Neural progenitor cell (in vitro differentiated cells): ENCODE measurements around the gene SLC52A3. TPM values are rescaled to one million over a fixed set of nuclear protein-coding genes. Genes with fewer than 3 reads are reported as not detected.

Source experiments
- DNase-seq: peaks from one replicate; pipeline ENCODE4 v3.0.0-alpha.2; 2016; ENCODE audit warnings: low spot score
- H2AFZ ChIP-seq: fragments of 200-600 bp; sonication (generic); replicated peaks from 2 replicates; pipeline ENCODE4 v1.6.1; 2016; ENCODE audit warnings: antibody characterized with exemption
- H3F3A ChIP-seq: fragments of 200-600 bp; sonication (generic); 2 replicates; pipeline ENCODE4 v1.6.1; 2016; ENCODE audit warnings: antibody characterized with exemption, low read depth
- H3K27ac ChIP-seq: fragments of 200-600 bp; sonication (generic); 2 replicates; pipeline ENCODE4 v1.5.1; 2016; ENCODE audit warnings: mild to moderate bottlenecking
- H3K27me3 ChIP-seq: fragments of 200-600 bp; sonication (generic); 2 replicates; pipeline ENCODE4 v1.6.1; 2016; ENCODE audit warnings: mild to moderate bottlenecking, moderate library complexity
- H3K36me3 ChIP-seq: fragments of 200-600 bp; sonication (generic); 2 replicates; pipeline ENCODE4 v1.5.1; 2016
- H3K4me1 ChIP-seq: fragments of 200-600 bp; sonication (generic); 2 replicates; pipeline ENCODE4 v1.6.1; 2016; ENCODE audit warnings: mixed run types
- H3K4me2 ChIP-seq: fragments of 200-600 bp; sonication (generic); 2 replicates; pipeline ENCODE4 v1.6.1; 2016
- H3K4me3 ChIP-seq: fragments of 200-600 bp; sonication (generic); 2 replicates; pipeline ENCODE4 v1.5.1; 2016
- H3K79me2 ChIP-seq: fragments of 200-600 bp; sonication (generic); 2 replicates; pipeline ENCODE4 v1.6.1; 2016; ENCODE audit warnings: low read depth
- H3K9ac ChIP-seq: fragments of 200-600 bp; sonication (generic); 2 replicates; pipeline ENCODE4 v1.6.1; 2016
- H3K9me3 ChIP-seq: fragments of 200-600 bp; sonication (generic); 2 replicates; pipeline ENCODE4 v1.5.1; 2016; ENCODE audit warnings: low read depth
- H4K20me1 ChIP-seq: fragments of 200-600 bp; sonication (generic); 2 replicates; pipeline ENCODE4 v1.6.1; 2016; ENCODE audit warnings: low read depth
- H3K27ac Mint-ChIP-seq: 3 replicates; pipeline ENCODE4 v1.8.0; 2021; ENCODE audit warnings: mixed read lengths
- H3K27me3 Mint-ChIP-seq: 2 replicates; pipeline ENCODE4 v1.8.0; 2022; ENCODE audit warnings: low read depth, mild to moderate bottlenecking, inconsistent platforms, moderate library complexity, mixed read lengths; ENCODE audit not compliant: insufficient read depth
- H3K36me3 Mint-ChIP-seq: 3 replicates; pipeline ENCODE4 v1.8.0; 2021; ENCODE audit warnings: mixed read lengths
- H3K4me1 Mint-ChIP-seq: 3 replicates; pipeline ENCODE4 v1.8.0; 2021; ENCODE audit warnings: mixed read lengths
- H3K4me3 Mint-ChIP-seq: 3 replicates; pipeline ENCODE4 v1.8.0; 2021; ENCODE audit warnings: mild to moderate bottlenecking, moderate library complexity, mixed read lengths
- H3K9me3 Mint-ChIP-seq: 3 replicates; pipeline ENCODE4 v1.8.0; 2020; ENCODE audit warnings: mixed read lengths
- CTCF ChIP-seq: fragments of 200-600 bp; sonication (generic); IDR thresholded peaks from 2 replicates; pipeline ENCODE4 v1.5.1; 2017; ENCODE audit warnings: antibody characterized with exemption, mild to moderate bottlenecking
- EZH2 ChIP-seq: fragments of 200-600 bp; sonication (generic); IDR thresholded peaks from 2 replicates; pipeline ENCODE4 v1.6.1; 2017; ENCODE audit warnings: antibody characterized with exemption, mild to moderate bottlenecking, moderate library complexity
- EZH2phosphoT487 ChIP-seq: fragments of 200-600 bp; sonication (generic); IDR thresholded peaks from 2 replicates; pipeline ENCODE4 v1.6.1; 2017; ENCODE audit warnings: antibody characterized with exemption
- total RNA-seq: library from RNA; depleted of rRNA; stranded (reverse); fragments of >200 nt; gene quantifications from 2 replicates; pipeline ENCODE4 v1.2.3, GENCODE V29; 2015; ENCODE audit warnings: low replicate concordance

Gene SLC52A3
- total RNA-seq, 1 donor from 2014 or later, result not detected

GRCh38 chr20:721876-722275 is 46.4 kb downstream of the SLC52A3 start:
- H3K36me3 ChIP-seq, result no peaks in the 10 kb centered on the region
- no peaks in the 10 kb centered on the region for H4K20me1 ChIP-seq
- peaks cover 1% of the 10 kb centered on the region for H3F3A ChIP-seq
- no peaks in the 10 kb centered on the region for H3K9me3 ChIP-seq
- no peak overlapping the region for H2AFZ ChIP-seq
- peaks cover 5% of the 10 kb centered on the region for H3K4me1 ChIP-seq
- H3K4me2 ChIP-seq, result no peak overlapping the region
- TF ChIP-seq EZH2, result no peak
- no peak for TF ChIP-seq CTCF
- TF ChIP-seq EZH2phosphoT487, result no peak
- no peak for DNase-seq
- Mint-ChIP-seq H3K27ac (no peak overlapping the region), H3K4me1 (peaks cover 8% of the 10 kb centered on the region), H3K36me3 (no peaks in the 10 kb centered on the region), H3K4me3 (no peak overlapping the region), H3K27me3 (peaks cover 32% of the 10 kb centered on the region), H3K9me3 (no peaks in the 10 kb centered on the region)
- H3K4me3 ChIP-seq, result no peak overlapping the region
- H3K9ac ChIP-seq, result no peak overlapping the region
- H3K27me3 ChIP-seq, result peaks cover 23% of the 10 kb centered on the region
- no peak overlapping the region for H3K27ac ChIP-seq
- H3K79me2 ChIP-seq, result no peaks in the 10 kb centered on the region

GRCh38 chr20:719816-720215 is 48.5 kb downstream of the SLC52A3 start:
- no peak overlapping the region for H3K27ac ChIP-seq
- no peak overlapping the region for H3K4me3 Mint-ChIP-seq
- peaks cover 8% of the 10 kb centered on the region for H3K4me1 Mint-ChIP-seq
- no peaks in the 10 kb centered on the region for H3F3A ChIP-seq
- TF ChIP-seq EZH2 (no peak), EZH2phosphoT487 (no peak), CTCF (no peak)
- H3K4me3 ChIP-seq, result no peak overlapping the region
- H3K9ac ChIP-seq, result no peak overlapping the region
- H4K20me1 ChIP-seq, result no peaks in the 10 kb centered on the region
- H3K9me3 ChIP-seq, result no peaks in the 10 kb centered on the region
- no peaks in the 10 kb centered on the region for H3K9me3 Mint-ChIP-seq
- H3K4me1 ChIP-seq, result peaks cover 5% of the 10 kb centered on the region
- H3K27me3 ChIP-seq, result peaks cover 25% of the 10 kb centered on the region
- H3K27me3 Mint-ChIP-seq, result peaks cover 24% of the 10 kb centered on the region
- H3K4me2 ChIP-seq, result no peak overlapping the region
- DNase-seq, result no peak
- no peaks in the 10 kb centered on the region for H3K36me3 ChIP-seq
- H3K36me3 Mint-ChIP-seq, result no peaks in the 10 kb centered on the region
- peak overlapping the region; percentile 16 for H3K27ac Mint-ChIP-seq
- peak overlapping the region; percentile 82 for H2AFZ ChIP-seq
- H3K79me2 ChIP-seq, result no peaks in the 10 kb centered on the region

- DNase-seq, result no peak
- Mint-ChIP-seq H3K4me3 (no peak overlapping the region), H3K4me1 (peaks cover 8% of the 10 kb centered on the region), H3K36me3 (no peaks in the 10 kb centered on the region), H3K27ac (no peak overlapping the region), H3K27me3 (peaks cover 16% of the 10 kb centered on the region), H3K9me3 (no peaks in the 10 kb centered on the region)
- Histone ChIP-seq H3F3A (no peaks in the 10 kb centered on the region), H3K79me2 (no peaks in the 10 kb centered on the region), H2AFZ (no peak overlapping the region), H3K4me3 (no peak overlapping the region), H3K4me2 (no peak overlapping the region), H3K36me3 (no peaks in the 10 kb centered on the region), H3K9ac (no peak overlapping the region), H3K9me3 (no peaks in the 10 kb centered on the region), H3K27ac (no peak overlapping the region), H3K4me1 (peaks cover 5% of the 10 kb centered on the region), H3K27me3 (peaks cover 32% of the 10 kb centered on the region), H4K20me1 (no peaks in the 10 kb centered on the region)
- TF ChIP-seq EZH2phosphoT487, result no peak
These were observed 49.2 kb downstream of the SLC52A3 start for GRCh38 chr20:719068-719467.

- Histone ChIP-seq H3K9ac (no peak overlapping the region), H3K79me2 (no peaks in the 10 kb centered on the region), H3K4me2 (no peak overlapping the region), H3K27me3 (peaks cover 33% of the 10 kb centered on the region), H3K9me3 (no peaks in the 10 kb centered on the region), H3K4me3 (no peak overlapping the region), H3K4me1 (peaks cover 5% of the 10 kb centered on the region), H3F3A (no peaks in the 10 kb centered on the region), H4K20me1 (no peaks in the 10 kb centered on the region), H3K36me3 (no peaks in the 10 kb centered on the region), H3K27ac (no peak overlapping the region), H2AFZ (no peak overlapping the region)
- Mint-ChIP-seq H3K4me1 (peaks cover 8% of the 10 kb centered on the region), H3K27ac (no peak overlapping the region), H3K9me3 (peaks cover 3% of the 10 kb centered on the region), H3K27me3 (peaks cover 12% of the 10 kb centered on the region), H3K4me3 (no peak overlapping the region), H3K36me3 (no peaks in the 10 kb centered on the region)
- no peak for DNase-seq
- TF ChIP-seq EZH2phosphoT487 (no peak), CTCF (no peak)
These were observed 50.5 kb downstream of the SLC52A3 start for GRCh38 chr20:717832-718231.
